ENCODE data around the gene LSP1. TPM values are rescaled to one million over a fixed set of nuclear protein-coding genes. Genes with fewer than 3 reads are reported as not detected.

Gene LSP1
- total and polyA plus RNA-seq, 2 of the 8 experiments (the other 6 are each of a cell fraction or from before 2014, with no cell fraction given): 0.03 TPM; not detected in 1

- Histone ChIP-seq H2BK20ac (ENCODE audit: low read length) (no peak overlapping the region), H3K27ac (ENCODE audit: low read depth, low read length) (no peak overlapping the region), H2AK5ac (ENCODE audit: low read depth, low read length) (no peak overlapping the region), H3K14ac (ENCODE audit: insufficient read length) (no peak overlapping the region), H2BK12ac (ENCODE audit: low read depth, low read length) (no peak overlapping the region), H3K56ac (replicated peaks; ENCODE audit: insufficient read length, low read depth, low read length) (no peak overlapping the region), H3K27me3 (replicated peaks in 1 of 4; ENCODE audit: control insufficient read depth in 3 of 4, extremely low read depth in 1 of 4, insufficient read depth in 3 of 4, low read length in 3 of 4) (no peaks in the 10 kb centered on the region), H3K9me3 (ENCODE audit: insufficient read depth in 2 of 2, low read depth in 1 of 2, low read length in 1 of 2) (peaks cover 0 to 3% of the 10 kb centered on the region in 2 experiments; a peak in 1 of 4 replicates), H3K18ac (ENCODE audit: extremely low read depth, low read length) (no peak overlapping the region; the same call in 1 of the 2 replicates), H4K8ac (ENCODE audit: extremely low read depth, insufficient read depth, low read length) (peak overlapping the region; percentile 86), H3K9ac (replicated peaks in 1 of 4; ENCODE audit: extremely low read depth in 1 of 4, low read depth in 3 of 4, low read length in 3 of 4) (no peak overlapping the region), H3K36me3 (ENCODE audit: control insufficient read depth in 2 of 4, insufficient read depth in 4 of 4, low read length in 3 of 4) (no peaks in the 10 kb centered on the region), H2BK5ac (ENCODE audit: low read depth, low read length) (no peak overlapping the region), H2AFZ (ENCODE audit: low read length) (no peak overlapping the region; the same call in 1 of the 2 replicates), H3K23me2 (ENCODE audit: low read depth, low read length) (peaks cover 8% of the 10 kb centered on the region; the same call in 1 of the 2 replicates), H2BK120ac (replicated peaks; ENCODE audit: low read depth, low read length) (no peak overlapping the region), H3K79me1 (ENCODE audit: low read depth, low read length) (no peaks in the 10 kb centered on the region), H3K4me2 (ENCODE audit: insufficient read depth in 1 of 2, low read depth in 2 of 2, low read length in 2 of 2) (no peak overlapping the region), H3K4ac (replicated peaks; ENCODE audit: insufficient read length, low read depth, low read length) (no peak overlapping the region), H2BK15ac (ENCODE audit: low read length) (no peak overlapping the region), H3K79me2 (ENCODE audit: control insufficient read depth in 1 of 2, insufficient read depth in 2 of 2, low read length in 2 of 2) (no peaks in the 10 kb centered on the region), H3K4me1 (replicated peaks in 1 of 4; ENCODE audit: control insufficient read depth in 3 of 4, insufficient read depth in 4 of 4, low read length in 3 of 4) (peaks cover 0 to 2% (median 0%) of the 10 kb centered on the region in 4 experiments; a peak in 3 of 7 replicates), H4K5ac (ENCODE audit: insufficient read length, low read depth, low read length) (no peak overlapping the region), H3K23ac (ENCODE audit: insufficient read length) (no peak overlapping the region), H4K20me1 (replicated peaks in 1 of 2; ENCODE audit: control insufficient read depth in 1 of 2, insufficient read depth in 2 of 2, low read length in 2 of 2) (peaks cover 0 to 8% of the 10 kb centered on the region in 2 experiments), H4K91ac (replicated peaks; ENCODE audit: insufficient read length, low read length) (peak overlapping the region; percentile 80), H3K4me3 (ENCODE audit: extremely low read depth in 1 of 4, insufficient read depth in 2 of 4, low read depth in 3 of 4, low read length in 4 of 4) (no peak overlapping the region)
- ChIA-PET POLR2A (ENCODE audit: partially characterized antibody) (interaction anchor here (0.7 to 1.5 kb wide), 2 partner anchors 9 to 52 kb away, joined by 3 to 4 read pairs; no protein-coding TSS in a partner anchor), CTCF (ENCODE audit: partially characterized antibody) (interaction anchor here (0.7 to 15.8 kb wide), 52 partner anchors 9 to 625 kb away, joined by 3 to 439 read pairs (median 4); partner anchors contain the start of genes KRTAP5-6, MRPL23 and SYT8)
- FAIRE-seq: no peak
- peak; percentile 78 to 91 for DNase-seq (ENCODE audit: low read depth in 1 of 2, low spot score in 2 of 2)
- 49% methylated on average over 23 of the region's 26 CpGs; no CpG with 5 or more reads in 1 of the 2 experiments for WGBS, 2 experiments (ENCODE audit: extremely low coverage in 1 of 2, insufficient coverage in 1 of 2, insufficient read length in 1 of 2, insufficient replicate concordance in 2 of 2, low coverage in 1 of 2, low lambda C conversion rate in 2 of 2, missing lambda C conversion rate in 1 of 2)
- TF ChIP-seq HDAC2 (IDR thresholded peaks at IDR 0.05; ENCODE audit: borderline replicate concordance in 1 of 2, low read depth in 2 of 2, low read length in 2 of 2): 0 out of 4 replicates have a peak, but pooled peaks of 1 of the 2 experiments have one; percentile 20
Observed at GRCh38 chr11:1825039-1825740, 27.7 kb upstream of the LSP1 start.

Measured in H1 (cell line).